SU-DHL-6 (cell line): ENCODE measurements around the gene HSFX4.
"Not testable (repeated sequence)": the region's sequence is repeated elsewhere in the genome, so short reads cannot be mapped to it uniquely, and the experiment has no call there.

Experiments
- H2AFZ ChIP-seq: fragments of 200-600 bp; sonication (generic); 2 replicates; pipeline ENCODE4 v1.6.1; 2014; ENCODE audit warnings: low read depth, mild to moderate bottlenecking, moderate library complexity, mixed read lengths, antibody characterized with exemption, low read length; ENCODE audit not compliant: severe bottlenecking
- H3F3A ChIP-seq: fragments of 200-600 bp; shearing (Covaris generic); 2 replicates; pipeline ENCODE4 v1.6.0; 2016; ENCODE audit warnings: antibody characterized with exemption, mild to moderate bottlenecking; ENCODE audit not compliant: insufficient read depth
- H3K27ac ChIP-seq: fragments of 200-600 bp; sonication (generic); 2 replicates; pipeline ENCODE4 v1.5.1; 2016; ENCODE audit warnings: low read depth, mild to moderate bottlenecking, low read length, moderate library complexity, mixed read lengths
- H3K27me3 ChIP-seq: fragments of 200-600 bp; sonication (generic), shearing (Covaris generic); 2 replicates; pipeline ENCODE4 v1.6.0; 2014; ENCODE audit warnings: mild to moderate bottlenecking, low read length
- H3K36me3 ChIP-seq: fragments of 200-600 bp; sonication (generic); 2 replicates; pipeline ENCODE4 v1.6.1; 2014; ENCODE audit warnings: mild to moderate bottlenecking, low read length, mixed read lengths
- H3K4me2 ChIP-seq: fragments of 300-600, 200-600 bp; shearing (Covaris generic), sonication (generic); 2 replicates; pipeline ENCODE4 v1.6.0; 2014; ENCODE audit warnings: low read length, low read depth, mild to moderate bottlenecking; ENCODE audit not compliant: poor library complexity, severe bottlenecking
- H3K4me3 ChIP-seq: fragments of 200-600 bp; sonication (generic); 2 replicates; pipeline ENCODE4 v1.5.1; 2014; ENCODE audit warnings: antibody characterized with exemption, low read length, mild to moderate bottlenecking, mixed read lengths; ENCODE audit not compliant: insufficient read depth, poor library complexity, severe bottlenecking
- H3K79me2 ChIP-seq: fragments of 200-600 bp; sonication (generic); 2 replicates; pipeline ENCODE4 v1.6.1; 2014; ENCODE audit warnings: mild to moderate bottlenecking, low read length, moderate library complexity; ENCODE audit not compliant: insufficient read depth
- H3K9ac ChIP-seq: fragments of 200-600 bp; sonication (generic); 2 replicates; pipeline ENCODE4 v1.7.0; 2014; ENCODE audit warnings: mild to moderate bottlenecking, low read length
- H3K9me2 ChIP-seq: fragments of 200-600 bp; sonication (generic); replicated peaks from 2 replicates; pipeline ENCODE4 v1.6.1; 2014; ENCODE audit warnings: low read length; ENCODE audit not compliant: insufficient read depth
- H3K9me3 ChIP-seq: fragments of 200-600 bp; sonication (generic); 2 replicates; pipeline ENCODE4 v1.6.1; 2014; ENCODE audit warnings: low read length, mixed read lengths; ENCODE audit not compliant: insufficient read depth
- H4K20me1 ChIP-seq: fragments of 200-600 bp; sonication (generic); 2 replicates; pipeline ENCODE4 v1.6.1; 2014; ENCODE audit warnings: low read depth, mild to moderate bottlenecking, antibody characterized with exemption, low read length, moderate library complexity, mixed read lengths

Gene HSFX4

GRCh38 chrX:149927245-149927963 is 2.0 kb upstream of the HSFX4 start:
- H2AFZ ChIP-seq, H3K9me3 ChIP-seq, H3K27ac ChIP-seq, H3K36me3 ChIP-seq, H3F3A ChIP-seq, H3K79me2 ChIP-seq, H3K9me2 ChIP-seq, H3K4me3 ChIP-seq, H3K4me2 ChIP-seq, H3K9ac ChIP-seq, H4K20me1 ChIP-seq, H3K27me3 ChIP-seq: not testable (repeated sequence)

GRCh38 chrX:149927964-149928258 is 1.5 kb upstream of the HSFX4 start:
- H3F3A ChIP-seq, H3K4me2 ChIP-seq, H3K4me3 ChIP-seq, H3K9ac ChIP-seq, H3K79me2 ChIP-seq, H2AFZ ChIP-seq, H3K9me3 ChIP-seq, H3K9me2 ChIP-seq, H3K36me3 ChIP-seq, H4K20me1 ChIP-seq, H3K27me3 ChIP-seq, H3K27ac ChIP-seq: not testable (repeated sequence)

GRCh38 chrX:149928635-149929034 is 738 bp upstream of the HSFX4 start:
- H2AFZ ChIP-seq: not testable (repeated sequence)

GRCh38 chrX:149931355-149931754 is 2.0 kb downstream of the HSFX4 start:
- not testable (repeated sequence) for H4K20me1 ChIP-seq

More at GRCh38 chrX:149928635-149929034, 738 bp upstream of the HSFX4 start:
- not testable (repeated sequence) for H3K9me2 ChIP-seq, H3K79me2 ChIP-seq, H4K20me1 ChIP-seq, H3K27me3 ChIP-seq, H3K9ac ChIP-seq, H3K36me3 ChIP-seq, H3K27ac ChIP-seq, H3F3A ChIP-seq, H3K4me2 ChIP-seq, H3K9me3 ChIP-seq, H3K4me3 ChIP-seq

GRCh38 chrX:149932150-149932549 is 2.8 kb downstream of the HSFX4 start:
- not testable (repeated sequence) for H3K9me2 ChIP-seq, H3K27ac ChIP-seq, H3K36me3 ChIP-seq, H2AFZ ChIP-seq, H3K9me3 ChIP-seq, H3K9ac ChIP-seq, H3K4me3 ChIP-seq, H3K4me2 ChIP-seq, H3K79me2 ChIP-seq, H3F3A ChIP-seq, H3K27me3 ChIP-seq, H4K20me1 ChIP-seq

More at GRCh38 chrX:149931355-149931754, 2.0 kb downstream of the HSFX4 start:
- H3K4me3 ChIP-seq, H3K9ac ChIP-seq, H3K36me3 ChIP-seq, H3K9me2 ChIP-seq, H2AFZ ChIP-seq, H3K9me3 ChIP-seq, H3K79me2 ChIP-seq, H3K27me3 ChIP-seq, H3K27ac ChIP-seq, H3F3A ChIP-seq, H3K4me2 ChIP-seq: not testable (repeated sequence)

GRCh38 chrX:149932970-149933369 is 3.6 kb downstream of the HSFX4 start:
- not testable (repeated sequence) for H3K4me2 ChIP-seq, H3K9me2 ChIP-seq, H3K36me3 ChIP-seq, H2AFZ ChIP-seq, H3K4me3 ChIP-seq, H3K27ac ChIP-seq, H3K9ac ChIP-seq, H3K79me2 ChIP-seq, H4K20me1 ChIP-seq, H3K27me3 ChIP-seq, H3F3A ChIP-seq, H3K9me3 ChIP-seq

- not testable (repeated sequence) for H3K4me3 ChIP-seq, H3K9ac ChIP-seq, H3K36me3 ChIP-seq, H3F3A ChIP-seq, H4K20me1 ChIP-seq, H3K27me3 ChIP-seq, H2AFZ ChIP-seq, H3K27ac ChIP-seq, H3K9me2 ChIP-seq, H3K4me2 ChIP-seq, H3K79me2 ChIP-seq, H3K9me3 ChIP-seq
Measured at GRCh38 chrX:149933547-149933946, 4.2 kb downstream of the HSFX4 start.

GRCh38 chrX:149937328-149937727 is 8.0 kb downstream of the HSFX4 start:
- H3K79me2 ChIP-seq, H3K9me2 ChIP-seq, H2AFZ ChIP-seq, H4K20me1 ChIP-seq, H3K27me3 ChIP-seq, H3K36me3 ChIP-seq, H3K9me3 ChIP-seq, H3K27ac ChIP-seq, H3F3A ChIP-seq: not testable (repeated sequence)
- Histone ChIP-seq H3K4me3 (peak overlapping the region; percentile 77), H3K9ac (peak overlapping the region; percentile 90), H3K4me2 (peak overlapping the region; percentile 83)
